HEK293 (cell line): ENCODE measurements around the gene ITGA7.

Experiments
- KLF10 ChIP-seq: fragments of 450-650 bp; IDR thresholded peaks from 2 replicates; pipeline ENCODE4 v1.5.1; 2018; ENCODE audit warnings: missing biosample characterization, mild to moderate bottlenecking, missing genetic modification characterization
- MYNN ChIP-seq: fragments of 450-650 bp; formaldehyde crosslinking; IDR thresholded peaks from 2 replicates; pipeline ENCODE4 v1.5.1; 2016; ENCODE audit warnings: missing biosample characterization, missing genetic modification characterization, borderline replicate concordance
- ZFP37 ChIP-seq: fragments of 450-650 bp; formaldehyde crosslinking; IDR thresholded peaks from 2 replicates; pipeline ENCODE4 v1.5.1; 2016; ENCODE audit warnings: missing biosample characterization, missing genetic modification characterization
- ZNF239 ChIP-seq: fragments of 450-650 bp; formaldehyde crosslinking; IDR thresholded peaks from 2 replicates; pipeline ENCODE4 v1.5.1; 2016; ENCODE audit warnings: missing biosample characterization, missing genetic modification characterization
- ZNF626 ChIP-seq: fragments of 450-650 bp; sonication (Bioruptor Pico); formaldehyde crosslinking; IDR thresholded peaks from 2 replicates; pipeline ENCODE4 v1.5.1; 2018; ENCODE audit warnings: missing biosample characterization, missing genetic modification characterization, inconsistent platforms
- ZNF658 ChIP-seq: fragments of 450-650 bp; formaldehyde crosslinking; IDR thresholded peaks from 2 replicates; pipeline ENCODE4; 2016; ENCODE audit warnings: missing biosample characterization, missing genetic modification characterization
- ZNF670 ChIP-seq: fragments of 450-650 bp; formaldehyde crosslinking; IDR thresholded peaks from 2 replicates; pipeline ENCODE4 v1.5.1; 2016; ENCODE audit warnings: missing biosample characterization, missing genetic modification characterization, low read depth
- TF ChIP-seq, protein P1 (sequence below): fragments of 450-650 bp; formaldehyde crosslinking; IDR thresholded peaks from 2 replicates; pipeline ENCODE4 v1.5.1; 2016; ENCODE audit warnings: missing biosample characterization, missing genetic modification characterization
- TF ChIP-seq, protein P2 (sequence below): fragments of 450-650 bp; formaldehyde crosslinking; conservative IDR thresholded peaks from 2 replicates; pipeline ENCODE4 v1.5.1; 2016; ENCODE audit warnings: low read depth, missing biosample characterization, missing genetic modification characterization
- TF ChIP-seq, protein P3 (sequence below): fragments of 450-650 bp; formaldehyde crosslinking; IDR thresholded peaks from 2 replicates; pipeline ENCODE4 v1.5.1; 2016; ENCODE audit warnings: missing biosample characterization, missing genetic modification characterization

DNA sequence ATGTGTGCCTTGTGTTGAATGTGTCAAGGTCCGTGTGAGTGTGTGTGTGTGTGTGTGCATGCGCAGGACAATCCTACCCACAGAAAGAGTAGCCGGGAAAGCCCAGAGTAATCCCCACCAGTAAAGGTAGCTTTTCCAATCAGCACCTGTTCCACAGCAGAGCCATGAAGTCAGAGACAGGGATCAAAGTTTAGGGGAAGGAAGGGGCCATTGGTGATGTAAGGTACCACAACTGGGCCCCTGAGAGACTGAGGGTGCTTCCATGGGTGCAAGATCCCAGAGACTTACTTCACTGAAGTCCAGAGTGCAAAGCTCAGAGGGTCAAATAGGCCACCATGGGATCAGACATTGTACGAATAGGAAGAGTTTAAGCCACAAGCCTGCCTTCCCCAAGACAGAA lies 50.5 kb downstream of the ITGA7 start:
- no peak for TF ChIP-seq ZNF670 (tag by site-specific recombination)
- TF ChIP-seq ZFP37 (tag by site-specific recombination) = no peak
- no peak for TF ChIP-seq MYNN
- TF ChIP-seq, protein P1, sequence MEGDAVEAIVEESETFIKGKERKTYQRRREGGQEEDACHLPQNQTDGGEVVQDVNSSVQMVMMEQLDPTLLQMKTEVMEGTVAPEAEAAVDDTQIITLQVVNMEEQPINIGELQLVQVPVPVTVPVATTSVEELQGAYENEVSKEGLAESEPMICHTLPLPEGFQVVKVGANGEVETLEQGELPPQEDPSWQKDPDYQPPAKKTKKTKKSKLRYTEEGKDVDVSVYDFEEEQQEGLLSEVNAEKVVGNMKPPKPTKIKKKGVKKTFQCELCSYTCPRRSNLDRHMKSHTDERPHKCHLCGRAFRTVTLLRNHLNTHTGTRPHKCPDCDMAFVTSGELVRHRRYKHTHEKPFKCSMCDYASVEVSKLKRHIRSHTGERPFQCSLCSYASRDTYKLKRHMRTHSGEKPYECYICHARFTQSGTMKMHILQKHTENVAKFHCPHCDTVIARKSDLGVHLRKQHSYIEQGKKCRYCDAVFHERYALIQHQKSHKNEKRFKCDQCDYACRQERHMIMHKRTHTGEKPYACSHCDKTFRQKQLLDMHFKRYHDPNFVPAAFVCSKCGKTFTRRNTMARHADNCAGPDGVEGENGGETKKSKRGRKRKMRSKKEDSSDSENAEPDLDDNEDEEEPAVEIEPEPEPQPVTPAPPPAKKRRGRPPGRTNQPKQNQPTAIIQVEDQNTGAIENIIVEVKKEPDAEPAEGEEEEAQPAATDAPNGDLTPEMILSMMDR (tag by site-specific recombination) = no peak
- TF ChIP-seq ZNF626 = no peak
- no peak for TF ChIP-seq ZNF658 (tag by site-specific recombination)
- TF ChIP-seq ZNF239 (tag by site-specific recombination) = no peak
- TF ChIP-seq, protein P2, sequence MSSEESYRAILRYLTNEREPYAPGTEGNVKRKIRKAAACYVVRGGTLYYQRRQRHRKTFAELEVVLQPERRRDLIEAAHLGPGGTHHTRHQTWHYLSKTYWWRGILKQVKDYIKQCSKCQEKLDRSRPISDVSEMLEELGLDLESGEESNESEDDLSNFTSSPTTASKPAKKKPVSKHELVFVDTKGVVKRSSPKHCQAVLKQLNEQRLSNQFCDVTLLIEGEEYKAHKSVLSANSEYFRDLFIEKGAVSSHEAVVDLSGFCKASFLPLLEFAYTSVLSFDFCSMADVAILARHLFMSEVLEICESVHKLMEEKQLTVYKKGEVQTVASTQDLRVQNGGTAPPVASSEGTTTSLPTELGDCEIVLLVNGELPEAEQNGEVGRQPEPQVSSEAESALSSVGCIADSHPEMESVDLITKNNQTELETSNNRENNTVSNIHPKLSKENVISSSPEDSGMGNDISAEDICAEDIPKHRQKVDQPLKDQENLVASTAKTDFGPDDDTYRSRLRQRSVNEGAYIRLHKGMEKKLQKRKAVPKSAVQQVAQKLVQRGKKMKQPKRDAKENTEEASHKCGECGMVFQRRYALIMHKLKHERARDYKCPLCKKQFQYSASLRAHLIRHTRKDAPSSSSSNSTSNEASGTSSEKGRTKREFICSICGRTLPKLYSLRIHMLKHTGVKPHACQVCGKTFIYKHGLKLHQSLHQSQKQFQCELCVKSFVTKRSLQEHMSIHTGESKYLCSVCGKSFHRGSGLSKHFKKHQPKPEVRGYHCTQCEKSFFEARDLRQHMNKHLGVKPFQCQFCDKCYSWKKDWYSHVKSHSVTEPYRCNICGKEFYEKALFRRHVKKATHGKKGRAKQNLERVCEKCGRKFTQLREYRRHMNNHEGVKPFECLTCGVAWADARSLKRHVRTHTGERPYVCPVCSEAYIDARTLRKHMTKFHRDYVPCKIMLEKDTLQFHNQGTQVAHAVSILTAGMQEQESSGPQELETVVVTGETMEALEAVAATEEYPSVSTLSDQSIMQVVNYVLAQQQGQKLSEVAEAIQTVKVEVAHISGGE (tag by site-specific recombination) = no peak
- TF ChIP-seq KLF10 = no peak
- TF ChIP-seq, protein P3, sequence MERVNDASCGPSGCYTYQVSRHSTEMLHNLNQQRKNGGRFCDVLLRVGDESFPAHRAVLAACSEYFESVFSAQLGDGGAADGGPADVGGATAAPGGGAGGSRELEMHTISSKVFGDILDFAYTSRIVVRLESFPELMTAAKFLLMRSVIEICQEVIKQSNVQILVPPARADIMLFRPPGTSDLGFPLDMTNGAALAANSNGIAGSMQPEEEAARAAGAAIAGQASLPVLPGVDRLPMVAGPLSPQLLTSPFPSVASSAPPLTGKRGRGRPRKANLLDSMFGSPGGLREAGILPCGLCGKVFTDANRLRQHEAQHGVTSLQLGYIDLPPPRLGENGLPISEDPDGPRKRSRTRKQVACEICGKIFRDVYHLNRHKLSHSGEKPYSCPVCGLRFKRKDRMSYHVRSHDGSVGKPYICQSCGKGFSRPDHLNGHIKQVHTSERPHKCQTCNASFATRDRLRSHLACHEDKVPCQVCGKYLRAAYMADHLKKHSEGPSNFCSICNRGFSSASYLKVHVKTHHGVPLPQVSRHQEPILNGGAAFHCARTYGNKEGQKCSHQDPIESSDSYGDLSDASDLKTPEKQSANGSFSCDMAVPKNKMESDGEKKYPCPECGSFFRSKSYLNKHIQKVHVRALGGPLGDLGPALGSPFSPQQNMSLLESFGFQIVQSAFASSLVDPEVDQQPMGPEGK = no peak
